K562 (cell line): ENCODE measurements around the gene COL7A1. TPM values are rescaled to one million over a fixed set of nuclear protein-coding genes. Genes with fewer than 3 reads are reported as not detected.
A peak's percentile ranks its signal among the peaks of the same experiment; 100 is the strongest.

Source experiments
- BRF1 ChIP-seq: IDR thresholded peaks from 3 replicates; pipeline ENCODE4 v1.6.1; 2011; ENCODE audit warnings: borderline replicate concordance, mild to moderate bottlenecking; ENCODE audit not compliant: insufficient read length; ENCODE audit errors: extremely low read depth
- CEBPB ChIP-seq: fragments of 450-650 bp; IDR thresholded peaks from 2 replicates; pipeline ENCODE4 v1.6.1; 2016; ENCODE audit warnings: missing genetic modification characterization, missing compliant biosample characterization
- CHD1 ChIP-seq: fragments of 200-600 bp; sonication (generic); IDR thresholded peaks from one replicate; pipeline ENCODE4 v1.6.1; 2012; ENCODE audit warnings: mild to moderate bottlenecking, moderate library complexity, low read length, inconsistent platforms
- E2F8 ChIP-seq: fragments of 450-650 bp; IDR thresholded peaks from 2 replicates; pipeline ENCODE4 v1.7.1; 2018; ENCODE audit warnings: mild to moderate bottlenecking, low read depth; ENCODE audit not compliant: partially characterized antibody
- ELF2 ChIP-seq: fragments of 250-450 bp; sonication (Bioruptor Pico); IDR thresholded peaks from 2 replicates; pipeline ENCODE4 v1.5.0; 2021; ENCODE audit warnings: mild to moderate bottlenecking
- ERF ChIP-seq: fragments of 450-650 bp; formaldehyde crosslinking; IDR thresholded peaks from 2 replicates; pipeline ENCODE4 v1.4.0; 2020; ENCODE audit warnings: mild to moderate bottlenecking, mixed read lengths
- FIP1L1 ChIP-seq: fragments of 200-400 bp; formaldehyde crosslinking; IDR thresholded peaks from 2 replicates; pipeline ENCODE4 v1.6.1; 2018; ENCODE audit warnings: mild to moderate bottlenecking, low read depth, low read length; ENCODE audit not compliant: poor library complexity, severe bottlenecking
- KAT8 ChIP-seq: fragments of 450-650 bp; IDR thresholded peaks from 2 replicates; pipeline ENCODE4 v1.6.1; 2016; ENCODE audit warnings: low read depth, mild to moderate bottlenecking
- KDM4B ChIP-seq, 2 experiments: fragments of 450-650 bp in 1 of 2; sonication (generic) in 1 of 2; IDR thresholded peaks; 2 replicates each; pipeline ENCODE4 v1.6.1; 2016 to 2017; ENCODE audit warnings: borderline replicate concordance in 2 of 2, antibody characterized with exemption in 1 of 2, low read depth in 1 of 2, mild to moderate bottlenecking in 1 of 2
- NBN ChIP-seq: fragments of 450-650 bp; IDR thresholded peaks from 2 replicates; pipeline ENCODE4 v1.6.1; 2016; ENCODE audit warnings: low read depth, mild to moderate bottlenecking
- NCOA1 ChIP-seq: fragments of 450-650 bp; IDR thresholded peaks from 2 replicates; pipeline ENCODE4 v1.6.1; 2016; ENCODE audit warnings: low read depth
- RNF2 ChIP-seq: sonication (generic); IDR thresholded peaks from 2 replicates; pipeline ENCODE4 v1.6.1; 2016
- TAF1 ChIP-seq: IDR thresholded peaks from 2 replicates; pipeline ENCODE4 v1.6.1; 2011; ENCODE audit warnings: mild to moderate bottlenecking, low read length, moderate library complexity; ENCODE audit not compliant: insufficient read depth, control insufficient read depth, severe bottlenecking; ENCODE audit errors: extremely low read depth
- TCF3 ChIP-seq: sonication (generic); formaldehyde crosslinking; IDR thresholded peaks from 2 replicates; pipeline ENCODE4 v1.4.0; 2020; ENCODE audit warnings: mild to moderate bottlenecking, missing genetic modification reagents
- TCFL5 ChIP-seq: fragments of 250-450 bp; sonication (Bioruptor Pico); conservative IDR thresholded peaks from 2 replicates; pipeline ENCODE4 v1.6.1; 2021; ENCODE audit warnings: mild to moderate bottlenecking, moderate library complexity, matching md5 sums
- U2AF2 ChIP-seq: fragments of 200-400 bp; formaldehyde crosslinking; optimal IDR thresholded peaks from 2 replicates; pipeline ENCODE3; 2017; ENCODE audit warnings: low read depth, mild to moderate bottlenecking, low read length
- ZNF77 ChIP-seq: fragments of 250-450 bp; sonication (Bioruptor Pico); IDR thresholded peaks from 2 replicates; pipeline ENCODE4 v1.5.0; 2020
- polyA plus RNA-seq, 8 experiments: library from polyadenylated mRNA; depleted of rRNA in 4 of 8; stranded (reverse) in 5 of 8; unstranded in 3 of 8; fragments of >200 nt; fragmentation: Nextera tagmentation in 2 of 8; fragmentation: Illumina TruSeq in 1 of 8; extraction: Ambion mirVana in 2 of 8; extraction: Trizol in 1 of 8; gene quantifications; 2 replicates each; pipeline versions ENCODE4 v1.2.1 to v1.2.3, GENCODE V29; 2011 to 2014; ENCODE audit warnings: inconsistent platforms in 1 of 8, missing spikeins in 1 of 8
- total RNA-seq, 7 experiments: library from RNA; depleted of rRNA in 6 of 7; stranded (reverse); fragments of >200 nt in 6 of 7; fragmentation: Illumina TruSeq in 2 of 7; extraction: Trizol in 2 of 7; gene quantifications; 2 replicates each; pipeline versions ENCODE4 v1.2.1 to v1.2.3, GENCODE V29; 2011 to 2021; ENCODE audit warnings: low replicate concordance in 1 of 7
- TF ChIP-seq, protein P1 (sequence below): sonication (generic); formaldehyde crosslinking; IDR thresholded peaks from 2 replicates; pipeline ENCODE4 v1.8.1; 2023; ENCODE audit warnings: missing genetic modification reagents, mild to moderate bottlenecking, borderline replicate concordance
- TF ChIP-seq, protein P2 (sequence below): fragments of 450-650 bp; IDR thresholded peaks from 2 replicates; pipeline ENCODE4 v1.6.1; 2016

COL7A1 gene
- total and polyA plus RNA-seq, 9 of the 15 experiments (the other 6 are each of a cell fraction or from before 2014, with no cell fraction given) = 0.09 to 0.66 (median 0.35) TPM; not detected in 3

DNA sequence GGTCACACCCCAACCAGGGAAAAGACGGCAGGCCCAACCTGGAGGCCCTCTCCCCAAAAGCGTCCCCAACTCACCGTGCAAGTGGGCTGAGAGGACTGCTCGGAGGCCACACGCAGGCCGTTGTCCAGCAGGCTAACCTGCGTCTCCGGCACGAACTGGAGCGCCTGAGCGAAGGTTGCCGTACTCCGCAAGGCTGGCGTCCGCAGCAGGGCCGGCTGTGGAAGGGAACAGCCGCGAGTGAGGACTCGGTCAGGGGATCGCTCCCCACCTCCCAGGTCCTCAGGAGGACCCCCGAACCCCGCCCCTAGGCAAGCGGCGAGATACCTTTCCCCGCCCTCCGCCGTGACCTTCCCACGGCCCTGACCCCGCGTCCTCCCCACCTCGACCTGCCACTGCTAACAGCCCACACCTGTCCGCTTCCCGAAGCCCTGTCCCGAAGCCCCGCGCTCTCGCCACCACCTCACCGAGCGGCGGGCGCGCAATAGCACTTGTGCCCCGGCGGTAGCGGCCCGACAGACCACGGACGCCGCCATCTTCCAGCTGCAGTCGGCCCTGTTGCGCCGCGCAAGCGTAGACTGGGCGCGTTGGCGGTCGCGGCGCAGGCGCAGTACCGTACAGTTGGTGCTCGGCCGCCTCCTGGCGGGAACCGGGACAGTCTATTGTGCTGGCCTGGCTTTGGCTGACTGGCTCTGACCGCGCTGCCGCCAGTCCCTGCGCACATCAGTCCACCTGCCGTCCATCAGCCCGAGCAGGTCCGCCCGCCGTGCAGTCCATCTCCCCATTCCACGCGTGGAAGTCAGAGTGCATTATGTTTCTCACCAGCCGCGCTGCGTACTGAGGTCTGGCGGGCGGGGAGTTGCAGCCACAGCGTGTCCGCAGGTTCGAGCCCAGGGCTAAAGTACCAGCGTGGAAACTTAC lies 14.2 kb upstream of the COL7A1 start, which contains the start of gene UQCRC1 (continued):
- TF ChIP-seq, protein P1, sequence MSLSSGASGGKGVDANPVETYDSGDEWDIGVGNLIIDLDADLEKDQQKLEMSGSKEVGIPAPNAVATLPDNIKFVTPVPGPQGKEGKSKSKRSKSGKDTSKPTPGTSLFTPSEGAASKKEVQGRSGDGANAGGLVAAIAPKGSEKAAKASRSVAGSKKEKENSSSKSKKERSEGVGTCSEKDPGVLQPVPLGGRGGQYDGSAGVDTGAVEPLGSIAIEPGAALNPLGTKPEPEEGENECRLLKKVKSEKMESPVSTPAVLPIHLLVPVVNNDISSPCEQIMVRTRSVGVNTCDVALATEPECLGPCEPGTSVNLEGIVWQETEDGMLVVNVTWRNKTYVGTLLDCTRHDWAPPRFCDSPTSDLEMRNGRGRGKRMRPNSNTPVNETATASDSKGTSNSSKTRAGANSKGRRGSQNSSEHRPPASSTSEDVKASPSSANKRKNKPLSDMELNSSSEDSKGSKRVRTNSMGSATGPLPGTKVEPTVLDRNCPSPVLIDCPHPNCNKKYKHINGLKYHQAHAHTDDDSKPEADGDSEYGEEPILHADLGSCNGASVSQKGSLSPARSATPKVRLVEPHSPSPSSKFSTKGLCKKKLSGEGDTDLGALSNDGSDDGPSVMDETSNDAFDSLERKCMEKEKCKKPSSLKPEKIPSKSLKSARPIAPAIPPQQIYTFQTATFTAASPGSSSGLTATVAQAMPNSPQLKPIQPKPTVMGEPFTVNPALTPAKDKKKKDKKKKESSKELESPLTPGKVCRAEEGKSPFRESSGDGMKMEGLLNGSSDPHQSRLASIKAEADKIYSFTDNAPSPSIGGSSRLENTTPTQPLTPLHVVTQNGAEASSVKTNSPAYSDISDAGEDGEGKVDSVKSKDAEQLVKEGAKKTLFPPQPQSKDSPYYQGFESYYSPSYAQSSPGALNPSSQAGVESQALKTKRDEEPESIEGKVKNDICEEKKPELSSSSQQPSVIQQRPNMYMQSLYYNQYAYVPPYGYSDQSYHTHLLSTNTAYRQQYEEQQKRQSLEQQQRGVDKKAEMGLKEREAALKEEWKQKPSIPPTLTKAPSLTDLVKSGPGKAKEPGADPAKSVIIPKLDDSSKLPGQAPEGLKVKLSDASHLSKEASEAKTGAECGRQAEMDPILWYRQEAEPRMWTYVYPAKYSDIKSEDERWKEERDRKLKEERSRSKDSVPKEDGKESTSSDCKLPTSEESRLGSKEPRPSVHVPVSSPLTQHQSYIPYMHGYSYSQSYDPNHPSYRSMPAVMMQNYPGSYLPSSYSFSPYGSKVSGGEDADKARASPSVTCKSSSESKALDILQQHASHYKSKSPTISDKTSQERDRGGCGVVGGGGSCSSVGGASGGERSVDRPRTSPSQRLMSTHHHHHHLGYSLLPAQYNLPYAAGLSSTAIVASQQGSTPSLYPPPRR = 0 out of 2 replicates have a peak, but pooled peaks have one; percentile 71
- TF ChIP-seq ERF (no peak), ZNF77 (CRISPR knock-in tag) (no peak), TCFL5 (CRISPR knock-in tag) (no peak), NCOA1 (no peak), CEBPB (tag) (no peak), ELF2 (CRISPR knock-in tag) (no peak), E2F8 (no peak), RNF2 (no peak), NBN (no peak), TCF3 (peak; percentile 24; the same call in 1 of the 2 replicates), TAF1 (peak; percentile 92), U2AF2 (no peak), KDM4B (IDR thresholded peaks at IDR 0.05; ENCODE audit: borderline replicate concordance in 2 of 2, low read depth in 1 of 2) (no peak), CHD1 (peak; percentile 74), FIP1L1 (no peak), KAT8 (no peak), BRF1 (no peak)
- TF ChIP-seq, protein P2, sequence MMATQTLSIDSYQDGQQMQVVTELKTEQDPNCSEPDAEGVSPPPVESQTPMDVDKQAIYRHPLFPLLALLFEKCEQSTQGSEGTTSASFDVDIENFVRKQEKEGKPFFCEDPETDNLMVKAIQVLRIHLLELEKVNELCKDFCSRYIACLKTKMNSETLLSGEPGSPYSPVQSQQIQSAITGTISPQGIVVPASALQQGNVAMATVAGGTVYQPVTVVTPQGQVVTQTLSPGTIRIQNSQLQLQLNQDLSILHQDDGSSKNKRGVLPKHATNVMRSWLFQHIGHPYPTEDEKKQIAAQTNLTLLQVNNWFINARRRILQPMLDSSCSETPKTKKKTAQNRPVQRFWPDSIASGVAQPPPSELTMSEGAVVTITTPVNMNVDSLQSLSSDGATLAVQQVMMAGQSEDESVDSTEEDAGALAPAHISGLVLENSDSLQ = peak; percentile 63; the same call in 1 of the 2 replicates
